PFSK-1 (cell line): ENCODE results near the gene ATP5PO.

ENCODE experiments used
- FOXP2 ChIP-seq: optimal IDR thresholded peaks from 2 replicates; pipeline ENCODE3; 2011; ENCODE audit warnings: borderline replicate concordance, control low read depth, inconsistent platforms; ENCODE audit not compliant: insufficient read depth; ENCODE audit errors: extremely low read length, extremely low read depth
- POLR2AphosphoS5 ChIP-seq: IDR thresholded peaks from 2 replicates; pipeline ENCODE4 v1.6.1; 2012; ENCODE audit warnings: low read depth, mild to moderate bottlenecking, control low read depth, low read length, moderate library complexity
- REST ChIP-seq, 2 experiments: IDR thresholded peaks; 2 replicates each; pipeline versions ENCODE4 v1.6.1 to v1.8.0; 2011 to 2012; ENCODE audit warnings: low read depth in 2 of 2, low read length in 2 of 2, control low read depth in 1 of 2, inconsistent platforms in 1 of 2, mild to moderate bottlenecking in 1 of 2, moderate library complexity in 1 of 2; ENCODE audit not compliant: insufficient read depth in 1 of 2
- SIN3A ChIP-seq: IDR thresholded peaks from 2 replicates; pipeline ENCODE4 v1.6.1; 2012; ENCODE audit warnings: mild to moderate bottlenecking, low read length, moderate library complexity, borderline replicate concordance; ENCODE audit not compliant: insufficient read depth
- TAF1 ChIP-seq: IDR thresholded peaks from 2 replicates; pipeline ENCODE4 v1.6.1; 2012; ENCODE audit warnings: low read length, control low read depth, borderline replicate concordance; ENCODE audit not compliant: insufficient read depth

The ATP5PO gene

GRCh38 chr21:33950431-33951079, 35.0 kb upstream of the ATP5PO start:
- TF ChIP-seq REST (IDR thresholded peaks at IDR 0.05; ENCODE audit: insufficient read depth in 1 of 2, low read depth in 2 of 2, low read length in 2 of 2) (no peak), POLR2AphosphoS5 (no peak), SIN3A (no peak), TAF1 (no peak), FOXP2 (no peak)

- no peak for TF ChIP-seq TAF1
- no peak for TF ChIP-seq POLR2AphosphoS5
- no peak for TF ChIP-seq REST (IDR thresholded peaks at IDR 0.05; ENCODE audit: insufficient read depth in 1 of 2, low read depth in 2 of 2, low read length in 2 of 2)
- no peak for TF ChIP-seq FOXP2
- TF ChIP-seq SIN3A = no peak
Observed at GRCh38 chr21:33949516-33950430, 34.2 kb upstream of the ATP5PO start.

- TF ChIP-seq REST (IDR thresholded peaks at IDR 0.05; ENCODE audit: insufficient read depth in 1 of 2, low read depth in 2 of 2, low read length in 2 of 2) (no peak), SIN3A (no peak), POLR2AphosphoS5 (no peak), TAF1 (no peak), FOXP2 (no peak)
Observed at GRCh38 chr21:33948951-33949444, 33.4 kb upstream of the ATP5PO start.

GRCh38 chr21:33948096-33948950, 32.7 kb upstream of the ATP5PO start:
- TF ChIP-seq POLR2AphosphoS5 (no peak), FOXP2 (peak; percentile 82)

- TF ChIP-seq FOXP2 = no peak
- 0 out of 2 replicates have a peak, but pooled peaks have one; percentile 34 for TF ChIP-seq SIN3A
Observed at GRCh38 chr21:33947451-33948095, 32.0 kb upstream of the ATP5PO start.
